ENCODE data around the gene GYS1.

GRCh38 chr19:48966541-48967345 is 26.4 kb downstream of the GYS1 start:
- TF ChIP-seq, protein P1, sequence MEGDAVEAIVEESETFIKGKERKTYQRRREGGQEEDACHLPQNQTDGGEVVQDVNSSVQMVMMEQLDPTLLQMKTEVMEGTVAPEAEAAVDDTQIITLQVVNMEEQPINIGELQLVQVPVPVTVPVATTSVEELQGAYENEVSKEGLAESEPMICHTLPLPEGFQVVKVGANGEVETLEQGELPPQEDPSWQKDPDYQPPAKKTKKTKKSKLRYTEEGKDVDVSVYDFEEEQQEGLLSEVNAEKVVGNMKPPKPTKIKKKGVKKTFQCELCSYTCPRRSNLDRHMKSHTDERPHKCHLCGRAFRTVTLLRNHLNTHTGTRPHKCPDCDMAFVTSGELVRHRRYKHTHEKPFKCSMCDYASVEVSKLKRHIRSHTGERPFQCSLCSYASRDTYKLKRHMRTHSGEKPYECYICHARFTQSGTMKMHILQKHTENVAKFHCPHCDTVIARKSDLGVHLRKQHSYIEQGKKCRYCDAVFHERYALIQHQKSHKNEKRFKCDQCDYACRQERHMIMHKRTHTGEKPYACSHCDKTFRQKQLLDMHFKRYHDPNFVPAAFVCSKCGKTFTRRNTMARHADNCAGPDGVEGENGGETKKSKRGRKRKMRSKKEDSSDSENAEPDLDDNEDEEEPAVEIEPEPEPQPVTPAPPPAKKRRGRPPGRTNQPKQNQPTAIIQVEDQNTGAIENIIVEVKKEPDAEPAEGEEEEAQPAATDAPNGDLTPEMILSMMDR (IDR thresholded peaks at IDR 0.05; ENCODE audit: insufficient read depth, low read length) = no peak
- TF ChIP-seq SPI1 (IDR thresholded peaks at IDR 0.05; ENCODE audit: borderline replicate concordance, low read depth) (peak; percentile 83; the same call in 1 of the 2 replicates), POLR2AphosphoS5 (IDR thresholded peaks at IDR 0.05; ENCODE audit: low read depth) (peak; percentile 6), GABPA (IDR thresholded peaks at IDR 0.05; ENCODE audit: low read depth) (no peak), REST (IDR thresholded peaks at IDR 0.05; ENCODE audit: insufficient replicate concordance, low read depth) (no peak)
